HG03342 (cell line): ENCODE results near the gene RSPO3.
A peak's percentile ranks its signal among the peaks of the same experiment; 100 is the strongest.

ENCODE experiments used
- ATAC-seq: cut with Tn5 transposase; IDR thresholded peaks from one replicate; pipeline ENCODE4 v1.9.1; 2021; ENCODE audit warnings: mild to moderate bottlenecking, moderate library complexity; ENCODE audit not compliant: unreplicated experiment

Gene RSPO3

GRCh38 chr6:127154509-127154908, 36.0 kb downstream of the RSPO3 start:
- no peak for ATAC-seq

DNA sequence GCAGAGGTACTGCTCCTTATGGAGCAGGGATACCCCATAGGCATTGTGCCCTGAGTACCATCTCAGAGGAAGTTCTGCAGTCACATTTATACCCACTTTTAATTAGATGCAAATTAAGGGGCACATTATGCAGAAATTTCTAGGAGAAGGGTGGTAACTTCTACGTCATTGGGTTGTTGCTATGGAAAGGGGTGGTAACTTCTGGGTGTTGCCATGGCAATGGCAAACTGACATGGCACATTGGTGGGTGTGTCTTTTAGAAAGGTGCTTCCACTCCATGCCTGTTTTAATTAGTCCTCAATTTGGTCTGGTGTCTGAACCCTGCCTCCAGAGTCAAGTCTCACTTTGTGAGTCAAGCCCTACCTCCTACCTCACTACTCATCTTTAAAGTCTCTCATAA, 42.0 kb downstream of the RSPO3 start:
- no peak for ATAC-seq

DNA sequence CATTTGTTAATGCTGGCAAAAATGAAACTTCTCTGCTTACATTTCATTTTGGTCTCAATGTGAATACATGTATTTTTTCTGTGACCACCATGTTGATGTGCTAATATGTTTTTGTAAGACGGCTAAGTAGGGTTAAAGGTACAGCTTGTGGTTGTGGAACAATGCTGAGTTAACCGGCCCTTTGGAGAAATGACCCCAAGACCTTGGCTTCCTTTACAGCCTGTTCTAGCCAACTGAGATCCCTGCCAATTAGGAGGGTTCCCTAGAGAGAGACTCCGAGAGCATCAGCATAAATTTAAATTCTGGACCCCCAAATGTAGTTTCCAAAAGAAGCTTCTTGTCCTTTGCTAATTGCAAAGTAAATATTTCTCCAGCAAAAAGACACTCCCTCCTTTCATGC, 44.4 kb downstream of the RSPO3 start:
- no peak for ATAC-seq

- ATAC-seq = no peak
These were observed 45.6 kb downstream of the RSPO3 start for GRCh38 chr6:127164036-127164435.

DNA sequence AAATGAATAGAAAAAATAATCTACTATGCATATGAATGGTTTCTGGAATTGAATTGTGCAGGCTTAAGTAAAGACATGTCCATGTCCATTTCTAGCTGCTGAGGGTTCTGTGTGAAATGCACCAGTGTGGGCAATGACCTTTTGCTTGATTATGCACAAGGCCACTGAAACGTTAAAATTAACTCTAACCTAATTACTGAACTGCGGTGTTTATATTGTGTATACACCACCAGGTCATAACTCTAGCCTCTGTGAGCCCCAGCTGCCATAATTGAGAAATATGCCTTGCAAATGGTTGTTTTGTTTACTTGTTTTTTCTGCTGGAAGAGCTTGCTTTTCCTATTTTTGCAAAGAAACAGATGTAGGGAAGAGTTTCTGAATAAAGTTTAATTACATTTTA, 46.1 kb downstream of the RSPO3 start:
- no peak for ATAC-seq

- ATAC-seq = no peak
These were observed 54.9 kb downstream of the RSPO3 start for GRCh38 chr6:127173156-127173940.

GRCh38 chr6:127176146-127176545, 57.7 kb downstream of the RSPO3 start:
- no peak for ATAC-seq

DNA sequence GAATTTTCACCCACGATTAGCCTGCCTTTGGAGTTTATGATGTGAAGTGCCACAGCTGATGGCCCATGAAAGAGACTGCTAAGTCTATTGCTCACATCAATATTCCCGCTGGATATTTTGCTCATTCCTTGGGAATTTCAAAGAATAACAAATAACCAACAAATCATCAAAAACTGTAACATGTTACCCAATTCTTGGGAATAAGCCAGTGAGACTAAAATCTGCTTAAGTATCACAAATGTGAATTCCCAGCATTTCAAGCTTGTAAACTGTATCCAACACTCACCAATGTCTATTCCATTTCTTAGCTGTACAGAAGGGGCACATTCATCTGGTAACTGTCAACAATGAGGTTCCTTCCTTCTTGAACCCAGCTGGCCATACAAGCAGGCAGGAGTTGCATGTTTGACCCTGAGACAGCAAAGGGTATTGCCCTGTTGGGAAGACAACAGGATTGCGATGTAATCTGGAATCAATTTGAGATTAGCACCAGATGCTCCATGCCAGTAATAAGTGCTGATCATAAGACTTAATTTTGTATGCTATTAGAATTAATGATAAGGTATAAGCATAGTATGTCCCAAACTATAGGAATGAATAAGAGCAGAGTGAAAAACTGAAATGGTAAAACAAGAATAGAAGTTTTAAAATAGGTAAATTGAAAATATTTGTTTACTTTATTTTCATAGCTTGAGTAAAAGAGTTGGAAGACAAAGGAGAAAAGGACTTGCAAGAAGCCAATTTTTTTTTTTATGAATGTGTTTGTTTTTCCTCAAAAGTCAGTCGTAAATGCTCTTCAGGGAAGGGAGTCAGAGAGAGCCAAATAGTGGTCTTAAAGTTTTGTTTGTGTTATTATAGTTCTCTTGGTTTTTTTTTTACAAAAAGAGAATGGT, 58.8 kb downstream of the RSPO3 start:
- no peak for ATAC-seq

GRCh38 chr6:127177923-127178231, 59.4 kb downstream of the RSPO3 start:
- no peak for ATAC-seq

- no peak for ATAC-seq
These were observed 60.3 kb downstream of the RSPO3 start for GRCh38 chr6:127178746-127179145.

GRCh38 chr6:127180426-127180825, 62.0 kb downstream of the RSPO3 start:
- ATAC-seq = no peak

DNA sequence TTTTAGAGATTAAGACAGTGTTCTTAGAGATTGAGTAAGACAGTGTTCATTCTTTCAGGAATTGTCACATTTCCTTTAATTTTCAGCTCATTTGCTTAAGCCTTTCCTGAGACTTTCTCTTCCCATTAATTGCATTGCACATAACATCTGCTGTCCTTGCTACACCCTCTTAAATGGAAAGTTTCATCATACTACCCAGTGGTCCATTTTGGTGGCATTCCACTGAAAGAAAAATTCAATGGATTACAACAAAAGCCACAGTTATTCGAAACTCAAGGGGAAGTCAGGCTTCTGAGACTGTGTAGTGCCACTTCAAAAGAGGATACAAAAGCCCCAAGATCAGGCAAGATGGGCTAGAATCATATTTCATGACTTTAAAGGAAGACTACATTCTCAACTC, 64.0 kb downstream of the RSPO3 start:
- ATAC-seq = no peak

- ATAC-seq = no peak
These were observed 67.0 kb downstream of the RSPO3 start for GRCh38 chr6:127185437-127185995.

- ATAC-seq = peak; percentile 73
These were observed 68.4 kb downstream of the RSPO3 start for GRCh38 chr6:127186889-127187288.

DNA sequence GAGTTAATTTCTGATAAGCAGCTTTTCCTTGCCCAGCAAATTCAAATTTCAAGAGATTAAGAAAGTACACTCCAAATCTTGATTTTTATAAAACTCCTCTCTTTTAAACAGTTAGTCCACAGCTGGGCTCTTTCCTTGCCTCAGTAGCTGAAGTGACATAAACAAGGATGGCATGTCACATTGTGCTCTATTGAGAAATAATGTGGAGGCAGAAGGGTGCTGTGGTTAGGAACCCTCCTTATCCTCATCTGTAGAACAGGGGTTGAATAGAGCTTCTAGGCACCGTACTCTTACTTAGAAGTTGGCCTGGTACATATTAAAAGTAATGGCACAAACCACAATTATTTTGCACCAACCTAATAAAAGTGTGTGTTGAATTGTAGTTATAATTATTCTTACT, 70.3 kb downstream of the RSPO3 start:
- ATAC-seq = no peak

GRCh38 chr6:127190552-127190951, 72.1 kb downstream of the RSPO3 start:
- ATAC-seq = no peak

DNA sequence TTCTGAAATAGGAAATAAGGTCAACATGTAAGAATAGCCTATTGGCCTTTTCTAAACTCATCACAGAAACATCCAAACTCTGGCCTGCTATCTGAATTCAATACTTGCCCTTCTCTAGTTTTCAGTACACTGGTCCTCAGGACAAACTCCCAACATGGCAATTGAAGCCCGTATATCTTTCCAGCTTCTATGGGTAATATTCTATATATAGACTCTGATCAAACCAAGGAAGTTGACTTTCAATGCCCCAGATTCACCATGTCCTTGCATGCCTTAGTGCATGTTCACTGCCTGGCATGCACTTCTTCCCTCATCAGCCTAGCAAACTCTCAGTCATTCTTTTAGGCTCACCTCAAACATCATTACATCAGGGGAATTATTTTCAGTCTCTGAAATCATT, 73.2 kb downstream of the RSPO3 start:
- no peak for ATAC-seq

GRCh38 chr6:127192911-127193541, 74.6 kb downstream of the RSPO3 start:
- no peak for ATAC-seq

DNA sequence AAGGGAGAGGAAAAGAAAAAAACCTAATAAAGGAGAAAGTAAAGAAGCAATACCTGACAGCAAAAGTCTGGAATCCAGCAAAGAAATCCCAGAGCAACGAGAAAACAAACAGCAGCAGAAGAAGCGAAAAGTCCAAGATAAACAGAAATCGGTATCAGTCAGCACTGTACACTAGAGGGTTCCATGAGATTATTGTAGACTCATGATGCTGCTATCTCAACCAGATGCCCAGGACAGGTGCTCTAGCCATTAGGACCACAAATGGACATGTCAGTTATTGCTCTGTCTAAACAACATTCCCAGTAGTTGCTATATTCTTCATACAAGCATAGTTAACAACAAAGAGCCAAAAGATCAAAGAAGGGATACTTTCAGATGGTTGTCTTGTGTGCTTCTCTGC, 77.4 kb downstream of the RSPO3 start:
- ATAC-seq = no peak

GRCh38 chr6:127198549-127198948, 80.1 kb downstream of the RSPO3 start:
- no peak for ATAC-seq

DNA sequence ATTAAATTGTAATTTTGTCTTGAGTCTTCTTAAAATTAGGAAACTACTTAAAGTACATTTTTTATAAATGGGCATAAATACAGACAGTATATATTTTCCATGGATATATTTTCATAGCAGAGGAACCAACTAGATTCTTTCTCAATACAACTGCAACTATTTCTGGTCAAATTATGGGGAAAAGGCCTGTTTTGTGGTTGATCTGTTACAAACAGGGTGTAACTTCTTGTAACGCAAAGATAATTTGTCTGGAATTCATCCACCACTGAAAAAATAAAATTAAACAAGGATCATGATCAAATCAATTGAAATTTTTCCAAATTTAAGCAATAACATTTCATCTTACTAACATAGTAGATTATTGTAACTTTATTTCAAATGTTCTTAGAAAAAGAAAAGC, 81.0 kb downstream of the RSPO3 start:
- ATAC-seq = no peak

DNA sequence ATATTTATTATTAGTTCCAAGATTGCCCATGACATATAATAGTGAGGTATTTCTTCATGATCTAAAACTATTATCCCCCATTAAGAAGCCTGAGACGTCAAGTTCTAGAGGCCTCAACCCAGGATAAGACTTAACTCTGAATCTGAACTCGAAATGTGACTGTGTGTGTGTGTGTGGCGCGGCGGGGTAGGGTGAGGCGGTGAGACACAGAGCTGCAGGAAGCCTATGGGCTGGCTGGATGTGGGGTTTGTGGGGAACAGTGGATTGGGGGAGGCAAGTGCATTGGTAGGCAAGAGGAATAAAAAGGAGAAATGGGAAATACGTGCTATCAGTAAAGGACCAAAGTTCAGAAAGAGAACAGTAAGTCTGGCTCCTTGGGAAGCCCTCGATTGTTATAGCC, 81.6 kb downstream of the RSPO3 start:
- ATAC-seq = no peak
